HepG2 (cell line): ENCODE results near the gene SMYD4. TPM values are rescaled to one million over a fixed set of nuclear protein-coding genes. Genes with fewer than 3 reads are reported as not detected.

Experiments
- ATAC-seq: fragments of 200-7000 bp; cut with Tn5 transposase; 3 replicates; pipeline ENCODE4 v1.9.1; 2020; ENCODE audit warnings: mild to moderate bottlenecking, moderate library complexity
- BruUV-seq: library from RNA; stranded (reverse); fragments of 400-500 nt; replicated peaks from 2 replicates; lab custom pipeline; 2021; lab: Mats Ljungman, UMichigan
- CTCF ChIA-PET: fragments of 300-600 bp; formaldehyde crosslinking; extraction: SDS; loops from one replicate; lab custom pipeline; 2021; ENCODE audit warnings: low total read pairs, inconsistent platforms, low intra/inter-chr PET ratio; lab: Yijun Ruan, JAX
- POLR2A ChIA-PET: fragments of 350-600 bp; sonication (Branson Sonifier 250); formaldehyde crosslinking; loops from one replicate; lab custom pipeline; 2020; ENCODE audit warnings: antibody characterized with exemption, inconsistent platforms; lab: Yijun Ruan, JAX
- DNase-seq: peaks from one replicate; pipeline ENCODE4 v3.0.0-alpha.2; 2015; ENCODE audit warnings: low spot score
- FAIRE-seq: peaks from 3 replicates; lab custom pipeline; 2011; peaks lifted over from hg19 to GRCh38; lab: Jason Lieb, UNC
- H2AFZ ChIP-seq: one replicate; pipeline ENCODE4 v1.6.1; 2011; ENCODE audit warnings: low read length, inconsistent platforms
- H3K27ac ChIP-seq: fragments of 300-600 bp; 3 replicates; pipeline ENCODE4 v1.8.0; 2011; ENCODE audit warnings: mixed run types, mild to moderate bottlenecking, mixed read lengths, low read length, inconsistent platforms; ENCODE audit not compliant: insufficient read depth; ENCODE audit errors: extremely low read length
- H3K27me3 ChIP-seq, 2 experiments: fragments of 200-600 bp in 1 of 2; 2 replicates in 1 of 2; 3 replicates in 1 of 2; pipeline versions ENCODE4 v1.6.0 to v1.8.0; 2011; ENCODE audit warnings: low read length in 2 of 2, mild to moderate bottlenecking in 2 of 2, moderate library complexity in 2 of 2, inconsistent platforms in 1 of 2; ENCODE audit not compliant: insufficient read depth in 2 of 2, control insufficient read depth in 1 of 2
- H3K36me3 ChIP-seq, 2 experiments: fragments of 200-600 bp in 1 of 2; replicated peaks in 1 of 2; 2 replicates in 1 of 2; 3 replicates in 1 of 2; pipeline versions ENCODE4 v1.5.1 to v1.8.0; 2011; ENCODE audit warnings: low read length in 2 of 2, inconsistent platforms in 1 of 2; ENCODE audit not compliant: insufficient read depth in 2 of 2, control insufficient read depth in 1 of 2
- H3K4me1 ChIP-seq: 2 replicates; pipeline ENCODE4 v1.5.1; 2012; ENCODE audit warnings: low read length, inconsistent platforms; ENCODE audit not compliant: insufficient read depth
- H3K4me2 ChIP-seq: 2 replicates; pipeline ENCODE4 v1.6.0; 2011; ENCODE audit warnings: low read depth, low read length, inconsistent platforms
- H3K4me3 ChIP-seq, 3 experiments: fragments of 200-600 bp in 1 of 3; sonication (generic), shearing (Covaris generic) in 1 of 3; replicated peaks in 1 of 3; 2 replicates each; pipeline ENCODE4 v1.5.1; 2011 to 2016; ENCODE audit warnings: low read length in 3 of 3, inconsistent platforms in 2 of 3, low read depth in 2 of 3, mild to moderate bottlenecking in 2 of 3, control low read depth in 1 of 3, mixed read lengths in 1 of 3; ENCODE audit not compliant: insufficient read depth in 1 of 3
- H3K79me2 ChIP-seq: one replicate; pipeline ENCODE4 v1.6.1; 2011; ENCODE audit warnings: low read length, inconsistent platforms; ENCODE audit not compliant: insufficient read depth
- H3K9ac ChIP-seq: 2 replicates; pipeline ENCODE4 v1.6.0; 2011; ENCODE audit warnings: mild to moderate bottlenecking, low read depth, low read length, inconsistent platforms; ENCODE audit not compliant: insufficient read depth
- H3K9me3 ChIP-seq: 2 replicates; pipeline ENCODE4 v1.5.1; 2012; ENCODE audit warnings: mild to moderate bottlenecking, low read length
- H4K20me1 ChIP-seq: 2 replicates; pipeline ENCODE4 v1.6.0; 2011; ENCODE audit warnings: inconsistent platforms, mild to moderate bottlenecking, low read length, moderate library complexity; ENCODE audit not compliant: insufficient read depth
- AKAP8 ChIP-seq: sonication (generic); formaldehyde crosslinking; IDR thresholded peaks from 2 replicates; pipeline ENCODE4 v1.5.1; 2020; ENCODE audit warnings: mild to moderate bottlenecking, missing genetic modification reagents
- ARID2 ChIP-seq: sonication (generic); formaldehyde crosslinking; IDR thresholded peaks from 2 replicates; pipeline ENCODE4 v1.8.1; 2022; ENCODE audit warnings: mild to moderate bottlenecking, missing genetic modification reagents, borderline replicate concordance
- ATF1 ChIP-seq: IDR thresholded peaks from 2 replicates; pipeline ENCODE4 v1.6.1; 2016; ENCODE audit warnings: mild to moderate bottlenecking, control low read depth
- CBFB ChIP-seq: sonication (generic); formaldehyde crosslinking; IDR thresholded peaks from 2 replicates; pipeline ENCODE4 v1.4.0; 2020; ENCODE audit warnings: missing genetic modification reagents
- CBX2 ChIP-seq, 2 experiments: fragments of 200-600 bp in 1 of 2; sonication (generic); formaldehyde crosslinking in 1 of 2; IDR thresholded peaks; 2 replicates each; pipeline versions ENCODE4 v1.7.0 to v1.8.1; 2018 to 2022; ENCODE audit warnings: low read depth in 2 of 2, low read length in 1 of 2, mild to moderate bottlenecking in 1 of 2, missing genetic modification reagents in 1 of 2
- DNMT3B ChIP-seq: conservative IDR thresholded peaks from 2 replicates; pipeline ENCODE4 v1.6.1; 2016; ENCODE audit warnings: missing biosample characterization, control low read depth
- HNF4A ChIP-seq: sonication (generic); formaldehyde crosslinking; IDR thresholded peaks from 2 replicates; pipeline ENCODE4 v1.4.0; 2020; ENCODE audit warnings: missing genetic modification reagents
- KDM6A ChIP-seq: IDR thresholded peaks from 2 replicates; pipeline ENCODE4 v1.6.1; 2016; ENCODE audit warnings: low read depth
- MTA1 ChIP-seq: sonication (generic); formaldehyde crosslinking; IDR thresholded peaks from 2 replicates; pipeline ENCODE4 v1.4.0; 2020; ENCODE audit warnings: missing genetic modification reagents, mild to moderate bottlenecking, borderline replicate concordance
- POLR2AphosphoS5 ChIP-seq: IDR thresholded peaks from 2 replicates; pipeline ENCODE4 v1.6.1; 2012; ENCODE audit warnings: low read depth, low read length
- TARDBP ChIP-seq: sonication (generic); formaldehyde crosslinking; IDR thresholded peaks from 2 replicates; pipeline ENCODE4 v1.8.0; 2022; ENCODE audit warnings: mild to moderate bottlenecking, missing genetic modification reagents
- ZFP82 ChIP-seq: sonication (generic); formaldehyde crosslinking; IDR thresholded peaks from 2 replicates; pipeline ENCODE4 v1.5.1; 2020; ENCODE audit warnings: mild to moderate bottlenecking, missing genetic modification reagents, borderline replicate concordance
- ZNF207 ChIP-seq: fragments of 450-650 bp; IDR thresholded peaks from 2 replicates; pipeline ENCODE4 v1.6.1; 2016; ENCODE audit warnings: antibody characterized with exemption, borderline replicate concordance
- ZNF263 ChIP-seq: sonication (generic); formaldehyde crosslinking; IDR thresholded peaks from 2 replicates; pipeline ENCODE4 v1.4.0; 2020; ENCODE audit warnings: missing genetic modification reagents
- ZNF441 ChIP-seq: sonication (generic); formaldehyde crosslinking; IDR thresholded peaks from 2 replicates; pipeline ENCODE4 v1.7.0; 2021; ENCODE audit warnings: missing genetic modification reagents, borderline replicate concordance
- ZNF501 ChIP-seq: sonication (generic); formaldehyde crosslinking; IDR thresholded peaks from 2 replicates; pipeline ENCODE4 v1.5.1; 2020; ENCODE audit warnings: mild to moderate bottlenecking, moderate library complexity, missing genetic modification reagents
- ZNF552 ChIP-seq: sonication (generic); formaldehyde crosslinking; IDR thresholded peaks from 2 replicates; pipeline ENCODE4 v1.9.0; 2022; ENCODE audit warnings: missing genetic modification reagents, mild to moderate bottlenecking, borderline replicate concordance
- WGBS: methylation state at CpG from one replicate; pipeline ENCODE4 v1.1.6; 2017; ENCODE audit warnings: low lambda C conversion rate; 5-methylcytosine and 5-hydroxymethylcytosine counted together
- in situ Hi-C: cut with HindIII; loops from 2 replicates; pipeline ENCODE4 v1.10.0; 2017; ENCODE audit warnings: low pct_unique_long_range_greater_than_20kb; ENCODE audit not compliant: extremely low pct_ligation_motif_present
- intact Hi-C: fragments of 100-400 bp; cut with micrococcal nuclease; formaldehyde crosslinking; loops from one replicate; pipeline ENCODE4 v1.10.0; 2022; ENCODE audit not compliant: unreplicated experiment
- polyA plus RNA-seq, 8 experiments: library from polyadenylated mRNA; depleted of rRNA in 3 of 8; stranded (reverse) in 7 of 8; unstranded in 1 of 8; fragments of >200 nt; fragmentation: Illumina TruSeq in 4 of 8; extraction: Trizol in 4 of 8; gene quantifications; 2 replicates each; pipeline versions ENCODE4 v1.2.1 to v1.2.3, GENCODE V29; 2011 to 2016; ENCODE audit warnings: low read depth in 4 of 8, missing spikeins in 1 of 8, mixed read lengths in 1 of 8; ENCODE audit not compliant: insufficient read depth in 1 of 8
- total RNA-seq, 5 experiments: library from RNA; depleted of rRNA; stranded (reverse); fragments of >200 nt; fragmentation: Illumina TruSeq; extraction: Trizol; gene quantifications; 2 replicates each; pipeline ENCODE4 v1.2.3, GENCODE V29; 2016; ENCODE audit warnings: low read depth in 1 of 5
- TF ChIP-seq, protein P1 (sequence below): IDR thresholded peaks from 2 replicates; pipeline ENCODE4 v1.6.1; 2016
- TF ChIP-seq, protein P2 (sequence below): sonication (generic); formaldehyde crosslinking; IDR thresholded peaks from 2 replicates; pipeline ENCODE4 v1.5.0; 2020; ENCODE audit warnings: missing genetic modification reagents
- TF ChIP-seq, protein P3 (sequence below): sonication (generic); formaldehyde crosslinking; IDR thresholded peaks from 2 replicates; pipeline ENCODE4 v1.5.0; 2020; ENCODE audit warnings: mild to moderate bottlenecking, missing genetic modification reagents

SMYD4 gene
- total and polyA plus RNA-seq, 2 of the 13 experiments (the other 11 are each of a cell fraction or from before 2014, with no cell fraction given) = 7.4 to 11.3 TPM

DNA sequence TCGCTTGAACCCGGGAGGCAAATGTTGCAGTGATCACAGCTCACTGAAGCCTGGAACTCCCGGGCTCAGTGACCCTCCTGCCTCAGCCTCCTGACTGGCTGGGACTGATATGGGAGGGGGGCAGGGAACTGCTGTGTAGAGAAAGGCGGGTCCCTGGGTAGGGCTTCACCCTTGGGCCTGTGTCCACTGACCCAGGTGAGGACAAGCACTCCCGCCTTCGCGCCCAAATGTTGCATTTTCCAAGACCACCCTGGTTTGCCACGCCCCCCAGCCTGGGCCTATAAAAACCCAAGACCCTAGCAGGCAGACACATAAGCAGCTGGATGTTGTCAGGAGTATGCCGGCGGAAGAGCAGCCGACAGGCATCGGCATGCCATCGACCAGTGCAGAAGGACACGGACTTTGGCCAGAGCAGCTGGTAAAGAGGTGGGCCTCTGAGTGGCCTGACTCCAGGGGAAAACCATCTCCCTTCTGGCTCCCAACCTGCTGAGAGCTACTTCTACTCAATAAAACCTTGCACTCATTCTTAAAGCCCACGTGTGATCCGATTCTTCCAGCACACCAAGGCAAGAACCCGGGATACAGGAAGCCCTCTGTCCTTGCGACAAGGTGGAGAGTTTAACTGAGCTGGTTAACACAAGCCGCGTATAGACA lies 19.1 kb downstream of the SMYD4 start:
- Histone ChIP-seq H2AFZ (peak overlapping the region; percentile 17), H3K4me3 (peak overlapping the region in 2 of 3 experiments; percentile 0 to 57; a peak in 4 of 6 replicates), H3K79me2 (peaks cover 3% of the 10 kb centered on the region), H3K4me1 (peaks cover 41% of the 10 kb centered on the region), H3K4me2 (peak overlapping the region; percentile 80), H3K27ac (peak overlapping the region; percentile 87), H3K27me3 (no peaks in the 10 kb centered on the region), H3K9ac (peak overlapping the region; percentile 59), H4K20me1 (no peaks in the 10 kb centered on the region), H3K9me3 (no peaks in the 10 kb centered on the region), H3K36me3 (peaks cover 3 to 24% of the 10 kb centered on the region in 2 experiments; a peak in 3 of 5 replicates)
- CTCF ChIA-PET = interaction anchor here (1.2 kb wide), 1 partner anchor 27 kb away, joined by 3 read pairs; no protein-coding TSS in a partner anchor
- POLR2A ChIA-PET = interaction anchor here (0.6 to 4.4 kb wide), 24 partner anchors 9 to 187 kb away, joined by 3 to 51 read pairs (median 6); partner anchors contain the start of genes RILP, RPA1, SERPINF1 and SERPINF2
- DNase-seq (peak; percentile 87), ATAC-seq (peak; percentile 100), FAIRE-seq (peak; percentile 95)
- no TSS peak for BruUV-seq
- intact Hi-C loops (no loop called here), in situ Hi-C loops (no loop called here)
- WGBS = 9% methylated on average over 11 of the region's 20 CpGs
- TF ChIP-seq MTA1 (peak; percentile 75), CBFB (CRISPR knock-in tag) (peak; percentile 22; the same call in 1 of the 2 replicates), DNMT3B (0 out of 2 replicates have a peak, but pooled peaks have one; percentile 34), ZNF263 (CRISPR knock-in tag) (peak; percentile 36; the same call in 1 of the 2 replicates), ARID2 (no peak), CBX2 (IDR thresholded peaks at IDR 0.05; ENCODE audit: low read depth, low read length) (no peak), CBX2 (CRISPR knock-in tag; IDR thresholded peaks at IDR 0.05; ENCODE audit: low read depth) (no peak), KDM6A (CRISPR knock-in tag) (peak; percentile 94), TARDBP (CRISPR knock-in tag) (peak; percentile 87), ATF1 (CRISPR knock-in tag) (no peak), ZNF501 (CRISPR knock-in tag) (peak; percentile 68; the same call in 1 of the 2 replicates), ZNF552 (peak; percentile 88; the same call in 1 of the 2 replicates), AKAP8 (CRISPR knock-in tag) (peak; percentile 84; the same call in 1 of the 2 replicates), POLR2AphosphoS5 (peak; percentile 74), ZFP82 (CRISPR knock-in tag) (no peak), ZNF441 (CRISPR knock-in tag) (no peak), ZNF207 (no peak), HNF4A (CRISPR knock-in tag) (peak; percentile 98)
- TF ChIP-seq, protein P1, sequence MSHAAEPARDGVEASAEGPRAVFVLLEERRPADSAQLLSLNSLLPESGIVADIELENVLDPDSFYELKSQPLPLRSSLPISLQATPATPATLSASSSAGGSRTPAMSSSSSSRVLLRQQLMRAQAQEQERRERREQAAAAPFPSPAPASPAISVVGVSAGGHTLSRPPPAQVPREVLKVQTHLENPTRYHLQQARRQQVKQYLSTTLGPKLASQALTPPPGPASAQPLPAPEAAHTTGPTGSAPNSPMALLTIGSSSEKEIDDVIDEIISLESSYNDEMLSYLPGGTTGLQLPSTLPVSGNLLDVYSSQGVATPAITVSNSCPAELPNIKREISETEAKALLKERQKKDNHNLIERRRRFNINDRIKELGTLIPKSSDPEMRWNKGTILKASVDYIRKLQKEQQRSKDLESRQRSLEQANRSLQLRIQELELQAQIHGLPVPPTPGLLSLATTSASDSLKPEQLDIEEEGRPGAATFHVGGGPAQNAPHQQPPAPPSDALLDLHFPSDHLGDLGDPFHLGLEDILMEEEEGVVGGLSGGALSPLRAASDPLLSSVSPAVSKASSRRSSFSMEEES (CRISPR knock-in tag) = peak; percentile 77; the same call in 1 of the 2 replicates
- TF ChIP-seq, protein P2, sequence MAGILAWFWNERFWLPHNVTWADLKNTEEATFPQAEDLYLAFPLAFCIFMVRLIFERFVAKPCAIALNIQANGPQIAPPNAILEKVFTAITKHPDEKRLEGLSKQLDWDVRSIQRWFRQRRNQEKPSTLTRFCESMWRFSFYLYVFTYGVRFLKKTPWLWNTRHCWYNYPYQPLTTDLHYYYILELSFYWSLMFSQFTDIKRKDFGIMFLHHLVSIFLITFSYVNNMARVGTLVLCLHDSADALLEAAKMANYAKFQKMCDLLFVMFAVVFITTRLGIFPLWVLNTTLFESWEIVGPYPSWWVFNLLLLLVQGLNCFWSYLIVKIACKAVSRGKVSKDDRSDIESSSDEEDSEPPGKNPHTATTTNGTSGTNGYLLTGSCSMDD = no peak
- TF ChIP-seq, protein P3, sequence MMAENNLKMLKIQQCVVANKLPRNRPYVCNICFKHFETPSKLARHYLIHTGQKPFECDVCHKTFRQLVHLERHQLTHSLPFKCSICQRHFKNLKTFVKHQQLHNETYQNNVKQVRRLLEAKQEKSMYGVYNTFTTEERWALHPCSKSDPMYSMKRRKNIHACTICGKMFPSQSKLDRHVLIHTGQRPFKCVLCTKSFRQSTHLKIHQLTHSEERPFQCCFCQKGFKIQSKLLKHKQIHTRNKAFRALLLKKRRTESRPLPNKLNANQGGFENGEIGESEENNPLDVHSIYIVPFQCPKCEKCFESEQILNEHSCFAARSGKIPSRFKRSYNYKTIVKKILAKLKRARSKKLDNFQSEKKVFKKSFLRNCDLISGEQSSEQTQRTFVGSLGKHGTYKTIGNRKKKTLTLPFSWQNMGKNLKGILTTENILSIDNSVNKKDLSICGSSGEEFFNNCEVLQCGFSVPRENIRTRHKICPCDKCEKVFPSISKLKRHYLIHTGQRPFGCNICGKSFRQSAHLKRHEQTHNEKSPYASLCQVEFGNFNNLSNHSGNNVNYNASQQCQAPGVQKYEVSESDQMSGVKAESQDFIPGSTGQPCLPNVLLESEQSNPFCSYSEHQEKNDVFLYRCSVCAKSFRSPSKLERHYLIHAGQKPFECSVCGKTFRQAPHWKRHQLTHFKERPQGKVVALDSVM (CRISPR knock-in tag) = peak; percentile 71; the same call in 1 of the 2 replicates
